A549 (cell line): ENCODE data around the gene AKAP8L. TPM values are rescaled to one million over a fixed set of nuclear protein-coding genes. Genes with fewer than 3 reads are reported as not detected.

ENCODE experiments used
- ATAC-seq, 2 experiments: fragments of 200-7000 bp in 1 of 2; fragments of >200 bp in 1 of 2; cut with Nextera tagmentation in 1 of 2; cut with Tn5 transposase in 1 of 2; 3 replicates each; pipeline versions ENCODE4 v1.8.0 to v1.9.1; 2018 to 2020; ENCODE audit warnings: mild to moderate bottlenecking in 1 of 2, moderate library complexity in 1 of 2
- CTCF ChIA-PET: fragments of 300-600 bp; sonication (Branson Sonifier 250); formaldehyde crosslinking; extraction: SDS; loops from one replicate; lab custom pipeline; 2021; ENCODE audit warnings: antibody characterized with exemption, inconsistent platforms; lab: Yijun Ruan, JAX
- POLR2A ChIA-PET: fragments of 350-600 bp; formaldehyde crosslinking; extraction: SDS; loops from one replicate; lab custom pipeline; 2021; ENCODE audit warnings: antibody characterized with exemption, inconsistent platforms; lab: Yijun Ruan, JAX
- DNase-seq, 2 experiments: peaks; one replicate each; pipeline versions ENCODE4 v3.0.0 to v3.0.0-alpha.2; 2011 to 2016; ENCODE audit warnings: low read depth in 1 of 2, low spot score in 1 of 2
- FAIRE-seq: peaks from 2 replicates; lab custom pipeline; 2011; peaks lifted over from hg19 to GRCh38; lab: Jason Lieb, UNC
- H3K27ac ChIP-seq, 2 experiments: fragments of >200 bp; sonication (Bioruptor Twin); formaldehyde crosslinking; 3 replicates each; pipeline ENCODE4 v1.5.1; 2016 to 2017
- H3K4me1 ChIP-seq: fragments of >200 bp; sonication (Bioruptor Twin); formaldehyde crosslinking; 3 replicates; pipeline ENCODE4 v1.6.1; 2016
- H3K4me2 ChIP-seq: fragments of >200 bp; sonication (Bioruptor Twin); formaldehyde crosslinking; 3 replicates; pipeline ENCODE4 v1.6.1; 2016
- H3K4me3 ChIP-seq: fragments of >200 bp; sonication (Bioruptor Twin); formaldehyde crosslinking; 3 replicates; pipeline ENCODE4 v1.5.1; 2016
- H3K9me3 ChIP-seq: fragments of >200 bp; sonication (Bioruptor Twin); formaldehyde crosslinking; 3 replicates; pipeline ENCODE4 v1.6.1; 2016
- CBX2 ChIP-seq: fragments of 200-600 bp; sonication (generic); IDR thresholded peaks from 2 replicates; pipeline ENCODE4 v1.6.1; 2016; ENCODE audit warnings: low read depth, mild to moderate bottlenecking, borderline replicate concordance
- CBX8 ChIP-seq: fragments of 200-600 bp; sonication (generic); IDR thresholded peaks from 2 replicates; pipeline ENCODE4 v1.6.1; 2016
- CEBPB ChIP-seq, 2 experiments: fragments of >200 bp in 1 of 2; sonication (Bioruptor Twin) in 1 of 2; formaldehyde crosslinking in 1 of 2; IDR thresholded peaks; 2 replicates each; pipeline ENCODE4 v1.6.1; 2012 to 2016
- CHD2 ChIP-seq: fragments of 150-350 bp; IDR thresholded peaks from 2 replicates; pipeline ENCODE4 v1.6.1; 2014; ENCODE audit warnings: low read length; ENCODE audit not compliant: partially characterized antibody
- CHD4 ChIP-seq: fragments of 200-600 bp; sonication (generic); IDR thresholded peaks from 2 replicates; pipeline ENCODE4 v1.6.1; 2016; ENCODE audit warnings: antibody characterized with exemption, mild to moderate bottlenecking, borderline replicate concordance
- EHF ChIP-seq: fragments of 250-450 bp; sonication (Bioruptor Pico); IDR thresholded peaks from 2 replicates; pipeline ENCODE4 v1.5.0; 2020; ENCODE audit warnings: mild to moderate bottlenecking
- FOSL2 ChIP-seq, 2 experiments: fragments of 450-650 bp in 1 of 2; fragments of >200 bp in 1 of 2; sonication (Bioruptor Twin) in 1 of 2; formaldehyde crosslinking; IDR thresholded peaks; 2 replicates each; pipeline versions ENCODE4 v1.5.0 to v1.6.1; 2016 to 2020; ENCODE audit warnings: mild to moderate bottlenecking in 1 of 2, moderate library complexity in 1 of 2
- FOXS1 ChIP-seq: fragments of 250-450 bp; sonication (Bioruptor Pico); IDR thresholded peaks from 2 replicates; pipeline ENCODE4 v1.5.0; 2020; ENCODE audit warnings: mild to moderate bottlenecking, moderate library complexity
- HDAC2 ChIP-seq: fragments of 200-600 bp; sonication (generic); IDR thresholded peaks from 2 replicates; pipeline ENCODE4 v1.6.1; 2016
- HEYL ChIP-seq: fragments of 250-450 bp; sonication (Bioruptor Pico); IDR thresholded peaks from 2 replicates; pipeline ENCODE4 v1.8.0; 2021; ENCODE audit warnings: mild to moderate bottlenecking, moderate library complexity
- HOXB13 ChIP-seq: fragments of 250-450 bp; sonication (Bioruptor Pico); IDR thresholded peaks from 2 replicates; pipeline ENCODE4 v1.5.0; 2020; ENCODE audit warnings: low read depth, mild to moderate bottlenecking, moderate library complexity
- HOXB5 ChIP-seq: fragments of 250-450 bp; sonication (Bioruptor Pico); IDR thresholded peaks from 2 replicates; pipeline ENCODE4 v1.5.0; 2020; ENCODE audit warnings: mild to moderate bottlenecking, moderate library complexity
- JUNB ChIP-seq: fragments of >200 bp; sonication (Bioruptor Twin); formaldehyde crosslinking; IDR thresholded peaks from 2 replicates; pipeline ENCODE4 v1.6.1; 2016
- KDM1A ChIP-seq: fragments of 200-600 bp; sonication (generic); IDR thresholded peaks from 2 replicates; pipeline ENCODE4 v1.6.1; 2016; ENCODE audit warnings: low read depth, mild to moderate bottlenecking
- MAFK ChIP-seq: fragments of 450-650 bp; IDR thresholded peaks from 2 replicates; pipeline ENCODE4 v1.6.1; 2014; ENCODE audit not compliant: partially characterized antibody
- MAZ ChIP-seq: fragments of 150-350 bp; IDR thresholded peaks from 2 replicates; pipeline ENCODE4 v1.6.1; 2014; ENCODE audit warnings: antibody characterized with exemption, low read depth, low read length, borderline replicate concordance
- MYC ChIP-seq: IDR thresholded peaks from 2 replicates; pipeline ENCODE4 v1.6.1; 2012; ENCODE audit warnings: mild to moderate bottlenecking, inconsistent platforms, low read length, improper control_type of control experiment, borderline replicate concordance
- NFE2L2 ChIP-seq: fragments of 150-350 bp; conservative IDR thresholded peaks from 2 replicates; pipeline ENCODE4 v1.6.1; 2014; ENCODE audit warnings: low read length
- NR3C1 ChIP-seq: fragments of >200 bp; sonication (Bioruptor Twin); formaldehyde crosslinking; IDR thresholded peaks from 3 replicates; pipeline ENCODE4 v1.6.1; 2017
- POLR2A ChIP-seq: IDR thresholded peaks from 2 replicates; pipeline ENCODE4 v1.6.1; 2012; ENCODE audit warnings: mild to moderate bottlenecking, low read length
- POLR2AphosphoS2 ChIP-seq: conservative IDR thresholded peaks from 2 replicates; pipeline ENCODE4 v1.6.1; 2012; ENCODE audit warnings: low read length, improper control_type of control experiment, inconsistent platforms
- RARB ChIP-seq: fragments of 250-450 bp; sonication (Bioruptor Pico); IDR thresholded peaks from 2 replicates; pipeline ENCODE4 v1.8.0; 2021; ENCODE audit warnings: mild to moderate bottlenecking, moderate library complexity
- RCOR1 ChIP-seq: fragments of 150-350 bp; IDR thresholded peaks from 2 replicates; pipeline ENCODE4 v1.6.1; 2014; ENCODE audit warnings: antibody characterized with exemption, low read length, low read depth
- RFX5 ChIP-seq: fragments of 450-650 bp; IDR thresholded peaks from 2 replicates; pipeline ENCODE4 v1.7.1; 2014; ENCODE audit warnings: antibody characterized with exemption, mild to moderate bottlenecking, moderate library complexity
- SREBF2 ChIP-seq: fragments of 450-650 bp; IDR thresholded peaks from 2 replicates; pipeline ENCODE4 v1.6.1; 2014; ENCODE audit warnings: mild to moderate bottlenecking, moderate library complexity
- ZNF302 ChIP-seq: fragments of 250-450 bp; sonication (Bioruptor Pico); IDR thresholded peaks from 2 replicates; pipeline ENCODE4 v1.9.0; 2021; ENCODE audit warnings: inconsistent platforms, mild to moderate bottlenecking, moderate library complexity
- ZSCAN20 ChIP-seq: fragments of 250-450 bp; sonication (Bioruptor Pico); IDR thresholded peaks from 2 replicates; pipeline ENCODE4 v1.8.0; 2022; ENCODE audit warnings: mild to moderate bottlenecking, moderate library complexity
- WGBS: methylation state at CpG from one replicate; pipeline ENCODE4 v1.1.6; 2017; ENCODE audit errors: missing lambda C conversion rate; 5-methylcytosine and 5-hydroxymethylcytosine counted together
- polyA plus RNA-seq, 4 experiments: library from polyadenylated mRNA; depleted of rRNA in 3 of 4; stranded (reverse); fragments of >200 nt; fragmentation: RNase III in 1 of 4; extraction: RNeasy Plus Mini Kit Qiagen cat#74134 plus additional on column Dnase treatment in 1 of 4; gene quantifications; 2 replicates in 3 of 4; 3 replicates in 1 of 4; pipeline ENCODE4 v1.2.3, GENCODE V29; 2011 to 2017
- TF ChIP-seq, protein P1 (sequence below): IDR thresholded peaks from 2 replicates; pipeline ENCODE4 v1.6.1; 2012; ENCODE audit warnings: low read depth, borderline replicate concordance
- TF ChIP-seq, protein P2 (sequence below): fragments of >200 bp; sonication (Bioruptor Twin); formaldehyde crosslinking; IDR thresholded peaks from 3 replicates; pipeline ENCODE4 v1.6.1; 2016

AKAP8L gene
- polyA plus RNA-seq, 2 of the 4 experiments (the other 2 are of a cell fraction): 28.4 to 42.9 TPM

DNA sequence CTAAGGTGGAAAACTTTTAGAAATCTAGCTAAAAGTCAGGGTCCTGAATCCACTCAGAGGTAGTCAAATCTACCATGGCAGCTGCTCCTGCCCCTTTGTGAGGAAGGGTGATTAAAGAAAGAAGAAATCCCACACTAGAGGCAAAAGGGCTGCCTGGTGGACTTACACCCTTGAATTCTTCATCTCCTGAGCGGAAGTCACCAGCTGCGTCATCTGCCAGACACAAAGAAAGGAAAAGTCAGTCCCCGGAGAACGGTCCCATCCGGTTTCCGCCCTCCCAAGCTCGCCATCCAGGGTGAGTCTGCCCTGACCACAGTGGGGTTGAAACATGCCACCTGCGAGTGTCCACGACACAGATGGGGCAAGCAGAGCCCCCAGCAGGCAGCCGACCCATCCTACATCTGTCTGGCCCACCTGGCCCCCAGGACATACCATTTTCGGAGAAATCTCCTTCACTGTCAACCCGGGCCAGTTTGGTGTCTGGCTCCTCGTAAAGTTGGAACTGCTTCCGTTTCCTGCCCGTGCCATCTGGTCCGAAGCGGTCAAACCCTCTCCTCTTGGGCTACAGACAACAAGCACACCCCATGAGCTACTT is 46.9 kb downstream of the AKAP8L start:
- ChIA-PET CTCF (interaction anchor here (1.2 to 1.3 kb wide), 2 partner anchors 11 to 210 kb away, joined by 4 read pairs; no protein-coding TSS in a partner anchor), POLR2A (no interaction called here)
- FAIRE-seq: no peak

DNA sequence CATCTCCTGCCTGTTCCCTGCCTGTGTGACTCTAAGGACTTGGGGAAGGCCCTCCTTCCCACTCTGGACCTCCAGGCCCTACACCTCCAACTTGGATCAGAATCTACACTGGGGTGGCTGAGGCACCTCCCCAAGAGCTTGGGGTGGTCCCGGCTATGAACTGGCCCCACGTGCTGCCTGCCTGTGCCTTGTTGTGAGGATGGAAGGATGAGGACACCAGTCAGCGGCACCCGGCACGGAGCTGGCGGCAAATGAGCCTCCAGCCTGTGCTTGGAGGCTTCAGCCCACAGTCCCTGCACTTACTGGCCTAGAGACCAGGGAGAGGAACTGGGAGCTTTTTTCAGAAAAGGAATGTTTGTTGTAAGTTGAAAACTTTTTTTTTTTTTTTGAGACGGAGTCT is 47.7 kb downstream of the AKAP8L start:
- DNase-seq (no peak), FAIRE-seq (no peak), ATAC-seq (no peak)
- Histone ChIP-seq H3K4me2 (no peak overlapping the region), H3K9me3 (no peaks in the 10 kb centered on the region), H3K27ac (no peak overlapping the region), H3K4me1 (no peaks in the 10 kb centered on the region), H3K4me3 (no peak overlapping the region)
- no peak for TF ChIP-seq HEYL (CRISPR knock-in tag)
- TF ChIP-seq RARB (CRISPR knock-in tag): no peak
- TF ChIP-seq FOSL2 (IDR thresholded peaks at IDR 0.05): no peak
- TF ChIP-seq FOSL2 (CRISPR knock-in tag; IDR thresholded peaks at IDR 0.05): no peak
- no peak for TF ChIP-seq FOXS1 (CRISPR knock-in tag)
- TF ChIP-seq NFE2L2: no peak
- TF ChIP-seq, protein P1, sequence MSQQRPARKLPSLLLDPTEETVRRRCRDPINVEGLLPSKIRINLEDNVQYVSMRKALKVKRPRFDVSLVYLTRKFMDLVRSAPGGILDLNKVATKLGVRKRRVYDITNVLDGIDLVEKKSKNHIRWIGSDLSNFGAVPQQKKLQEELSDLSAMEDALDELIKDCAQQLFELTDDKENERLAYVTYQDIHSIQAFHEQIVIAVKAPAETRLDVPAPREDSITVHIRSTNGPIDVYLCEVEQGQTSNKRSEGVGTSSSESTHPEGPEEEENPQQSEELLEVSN: no peak
- ChIA-PET POLR2A (no interaction called here), CTCF (interaction anchor here (1.2 to 1.3 kb wide), 2 partner anchors 10 to 210 kb away, joined by 4 read pairs; no protein-coding TSS in a partner anchor)
- 92% methylated on average over 3 of the region's 7 CpGs for WGBS

More for the DNA sequence above, 46.9 kb downstream of the AKAP8L start:
- Histone ChIP-seq H3K4me2 (no peak overlapping the region), H3K9me3 (no peaks in the 10 kb centered on the region), H3K27ac (no peak overlapping the region), H3K4me1 (peaks cover 2% of the 10 kb centered on the region), H3K4me3 (no peak overlapping the region)
- 92% methylated on average over 16 of the region's 17 CpGs for WGBS
- DNase-seq (no peak), ATAC-seq (no peak)
- TF ChIP-seq MAFK (no peak), HDAC2 (no peak), MAZ (no peak), CHD2 (no peak), SREBF2 (no peak), HOXB5 (CRISPR knock-in tag) (no peak), MYC (no peak)

DNA sequence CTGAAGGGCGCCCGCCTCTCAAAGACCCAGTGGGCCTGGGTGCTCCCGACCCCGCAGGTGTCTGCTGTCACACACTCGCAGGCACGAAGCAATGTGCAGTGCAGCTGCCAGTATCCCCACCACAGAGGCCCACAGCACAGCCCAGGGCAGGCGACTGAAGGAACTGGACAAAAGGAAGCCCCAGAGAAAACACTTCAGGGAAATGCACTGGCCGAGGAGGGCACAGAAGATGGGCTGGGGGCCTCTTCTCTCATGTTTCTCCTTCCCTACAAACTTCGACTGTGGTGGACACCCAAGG is 49.2 kb downstream of the AKAP8L start:
- ATAC-seq (no peak), DNase-seq (no peak), FAIRE-seq (no peak)
- Histone ChIP-seq H3K9me3 (no peaks in the 10 kb centered on the region), H3K4me2 (no peak overlapping the region), H3K27ac (no peak overlapping the region), H3K4me1 (no peaks in the 10 kb centered on the region), H3K4me3 (no peak overlapping the region)
- 92% methylated on average over 6 of the region's 9 CpGs for WGBS
- ChIA-PET CTCF (no interaction called here), POLR2A (no interaction called here)
- TF ChIP-seq NR3C1 (no peak), ZSCAN20 (CRISPR knock-in tag) (no peak), JUNB (no peak), ZNF302 (CRISPR knock-in tag) (no peak), RFX5 (no peak), EHF (CRISPR knock-in tag) (no peak), CHD4 (no peak), CEBPB (IDR thresholded peaks at IDR 0.05) (no peak), POLR2AphosphoS2 (no peak), KDM1A (no peak), CBX8 (no peak), RCOR1 (no peak), CBX2 (no peak), HOXB13 (CRISPR knock-in tag) (no peak), POLR2A (no peak)
- TF ChIP-seq, protein P2, sequence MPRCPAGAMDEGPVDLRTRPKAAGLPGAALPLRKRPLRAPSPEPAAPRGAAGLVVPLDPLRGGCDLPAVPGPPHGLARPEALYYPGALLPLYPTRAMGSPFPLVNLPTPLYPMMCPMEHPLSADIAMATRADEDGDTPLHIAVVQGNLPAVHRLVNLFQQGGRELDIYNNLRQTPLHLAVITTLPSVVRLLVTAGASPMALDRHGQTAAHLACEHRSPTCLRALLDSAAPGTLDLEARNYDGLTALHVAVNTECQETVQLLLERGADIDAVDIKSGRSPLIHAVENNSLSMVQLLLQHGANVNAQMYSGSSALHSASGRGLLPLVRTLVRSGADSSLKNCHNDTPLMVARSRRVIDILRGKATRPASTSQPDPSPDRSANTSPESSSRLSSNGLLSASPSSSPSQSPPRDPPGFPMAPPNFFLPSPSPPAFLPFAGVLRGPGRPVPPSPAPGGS: no peak
- TF ChIP-seq, protein P1: no peak
